Thyroid gland (tissue), 4 donors: ENCODE results near the gene ZBTB18.

Source experiments
- CTCF ChIP-seq, 6 experiments: fragments of 200-600 bp in 3 of 6; fragments of 450-650 bp in 3 of 6; sonication (generic) in 3 of 6; IDR thresholded peaks; one replicate each; pipeline ENCODE4 v1.5.1; 2016 to 2019; ENCODE audit warnings: antibody characterized with exemption in 6 of 6, mild to moderate bottlenecking in 2 of 6, inconsistent platforms in 1 of 6, moderate library complexity in 1 of 6
- POLR2A ChIP-seq, 2 donors: fragments of 450-650 bp; IDR thresholded peaks; one replicate each; pipeline ENCODE4 v1.6.1; 2017; ENCODE audit warnings: antibody characterized with exemption in 2 of 2, mild to moderate bottlenecking in 2 of 2, moderate library complexity in 1 of 2

GRCh38 chr1:244052016-244052727 is 1.1 kb downstream of the ZBTB18 start:
- TF ChIP-seq CTCF (IDR thresholded peaks at IDR 0.05) (no peak), POLR2A (IDR thresholded peaks at IDR 0.05) (no peak)
